CD4-positive, alpha-beta T cell (primary cell): ENCODE results near the gene YAP1. TPM values are rescaled to one million over a fixed set of nuclear protein-coding genes. Genes with fewer than 3 reads are reported as not detected.

Experiments used
- ATAC-seq: fragments of 200-7000 bp; cut with Tn5 transposase; one replicate; pipeline ENCODE4 v1.10.0; 2022; ENCODE audit warnings: mild to moderate bottlenecking; ENCODE audit not compliant: poor library complexity
- CTCF ChIA-PET: fragments of 350-600 bp; sonication (Branson Sonifier 250); formaldehyde crosslinking; loops from one replicate; lab custom pipeline; 2021; ENCODE audit warnings: antibody characterized with exemption, inconsistent platforms; lab: Charles Lee
- POLR2A ChIA-PET: fragments of 350-600 bp; sonication (Branson Sonifier 250); formaldehyde crosslinking; loops from one replicate; lab custom pipeline; 2021; ENCODE audit warnings: antibody characterized with exemption, inconsistent platforms; lab: Charles Lee
- DNase-seq, 14 experiments: peaks; one replicate each; pipeline ENCODE4 v3.0.0-alpha.2; 2013 to 2020; ENCODE audit warnings: mixed read lengths in 2 of 14
- H3K27ac ChIP-seq, 2 donors: one replicate each; pipeline versions ENCODE4 v1.5.1 to v1.7.0; 2013; ENCODE audit warnings: low read length in 2 of 2, low read depth in 1 of 2, mild to moderate bottlenecking in 1 of 2
- H3K27me3 ChIP-seq, 2 experiments: 1 replicate in 1 of 2; 2 replicates in 1 of 2; pipeline versions ENCODE4 v1.6.1 to v1.7.0; 2013; ENCODE audit warnings: low read length in 2 of 2, control low read depth in 1 of 2, mild to moderate bottlenecking in 1 of 2, moderate library complexity in 1 of 2; ENCODE audit not compliant: insufficient read depth in 2 of 2, control insufficient read depth in 1 of 2
- H3K36me3 ChIP-seq: one replicate; pipeline ENCODE4 v1.6.1; 2013; ENCODE audit warnings: low read length, control low read depth; ENCODE audit not compliant: insufficient read depth
- H3K4me1 ChIP-seq: one replicate; pipeline ENCODE4 v1.6.1; 2013; ENCODE audit warnings: low read length, control low read depth; ENCODE audit not compliant: insufficient read depth
- H3K4me3 ChIP-seq: one replicate; pipeline ENCODE4 v1.5.1; 2013; ENCODE audit warnings: mild to moderate bottlenecking, low read length, moderate library complexity
- H3K9me3 ChIP-seq, 2 experiments: 1 replicate in 1 of 2; 2 replicates in 1 of 2; pipeline versions ENCODE4 v1.6.1 to v1.7.0; 2013; ENCODE audit warnings: low read length in 2 of 2, mild to moderate bottlenecking in 2 of 2, control low read depth in 1 of 2, moderate library complexity in 1 of 2; ENCODE audit not compliant: control insufficient read depth in 1 of 2, insufficient read depth in 1 of 2
- H3K27ac Mint-ChIP-seq: one replicate; pipeline ENCODE4 v1.8.0; 2020; ENCODE audit warnings: mixed read lengths
- H3K27me3 Mint-ChIP-seq: one replicate; pipeline ENCODE4 v1.8.0; 2021; ENCODE audit warnings: mixed read lengths
- H3K36me3 Mint-ChIP-seq: one replicate; pipeline ENCODE4 v1.8.0; 2021; ENCODE audit warnings: low read depth, mixed read lengths
- H3K4me1 Mint-ChIP-seq: one replicate; pipeline ENCODE4 v1.8.0; 2021; ENCODE audit warnings: low read depth, mixed read lengths
- H3K4me3 Mint-ChIP-seq: one replicate; pipeline ENCODE4 v1.8.0; 2020; ENCODE audit warnings: mild to moderate bottlenecking, mixed read lengths
- H3K9me3 Mint-ChIP-seq: one replicate; pipeline ENCODE4 v1.8.0; 2020; ENCODE audit warnings: mixed read lengths
- CTCF ChIP-seq: fragments of 200-600 bp; IDR thresholded peaks from one replicate; pipeline ENCODE4 v1.8.0; 2022; ENCODE audit warnings: antibody characterized with exemption, mild to moderate bottlenecking
- intact Hi-C, 2 experiments: fragments of 100-400 bp; cut with DNase I in 1 of 2; cut with micrococcal nuclease in 1 of 2; formaldehyde crosslinking; loops; one replicate each; pipeline versions ENCODE4 v1.15.1 to v1.9.0; 2023 to 2025; cut with DNase I, micrococcal nuclease
- total RNA-seq, 174 experiments: library from RNA in 2 of 174; stranded (reverse) in 2 of 174; gene quantifications; one replicate each; pipeline ENCODE4 v1.2.3 and lab custom pipeline; 2021 to 2026

Gene YAP1
- total RNA-seq, 2 experiments from 2014 or later: 0.06 TPM; not detected in 1

- DNase-seq: no peak
- no peak for TF ChIP-seq CTCF
- Mint-ChIP-seq H3K36me3 (no peaks in the 10 kb centered on the region), H3K4me1 (no peaks in the 10 kb centered on the region), H3K9me3 (no peaks in the 10 kb centered on the region), H3K27ac (no peak overlapping the region), H3K4me3 (no peak overlapping the region), H3K27me3 (peaks cover 17% of the 10 kb centered on the region)
- Histone ChIP-seq H3K27ac (no peak overlapping the region), H3K36me3 (no peaks in the 10 kb centered on the region), H3K4me1 (no peaks in the 10 kb centered on the region), H3K27me3 (peaks cover 0 to 6% of the 10 kb centered on the region in 2 experiments), H3K4me3 (no peak overlapping the region), H3K9me3 (no peaks in the 10 kb centered on the region)
- intact Hi-C loops: no loop called here
- POLR2A ChIA-PET: no interaction called here
- ATAC-seq: no peak
- CTCF ChIA-PET: no interaction called here
Measured at GRCh38 chr11:102186551-102187191, 76.4 kb downstream of the YAP1 start.

- Histone ChIP-seq H3K4me3 (no peak overlapping the region), H3K27me3 (peaks cover 0 to 6% of the 10 kb centered on the region in 2 experiments), H3K27ac (no peak overlapping the region), H3K4me1 (no peaks in the 10 kb centered on the region), H3K9me3 (no peaks in the 10 kb centered on the region), H3K36me3 (no peaks in the 10 kb centered on the region)
- Mint-ChIP-seq H3K4me1 (no peaks in the 10 kb centered on the region), H3K9me3 (no peaks in the 10 kb centered on the region), H3K27me3 (peaks cover 26% of the 10 kb centered on the region), H3K36me3 (no peaks in the 10 kb centered on the region), H3K4me3 (no peak overlapping the region), H3K27ac (no peak overlapping the region)
- ATAC-seq (no peak), DNase-seq (no peak)
- TF ChIP-seq CTCF: no peak
- ChIA-PET POLR2A (no interaction called here), CTCF (no interaction called here)
- intact Hi-C loops: no loop called here
Measured at GRCh38 chr11:102187416-102188151, 77.3 kb downstream of the YAP1 start.

GRCh38 chr11:102188488-102188887 lies 78.2 kb downstream of the YAP1 start:
- intact Hi-C loops: no loop called here
- DNase-seq (no peak), ATAC-seq (no peak)
- Histone ChIP-seq H3K9me3 (no peaks in the 10 kb centered on the region), H3K27ac (no peak overlapping the region), H3K4me1 (no peaks in the 10 kb centered on the region), H3K36me3 (no peaks in the 10 kb centered on the region), H3K27me3 (peaks cover 0 to 6% of the 10 kb centered on the region in 2 experiments), H3K4me3 (no peak overlapping the region)
- Mint-ChIP-seq H3K36me3 (no peaks in the 10 kb centered on the region), H3K4me3 (no peak overlapping the region), H3K27ac (no peak overlapping the region), H3K4me1 (no peaks in the 10 kb centered on the region), H3K9me3 (no peaks in the 10 kb centered on the region), H3K27me3 (peaks cover 28% of the 10 kb centered on the region)
- ChIA-PET POLR2A (no interaction called here), CTCF (no interaction called here)
- no peak for TF ChIP-seq CTCF
